NCI-H774 (cell line): ENCODE measurements around the gene CSPG4.
A peak's percentile ranks its signal among the peaks of the same experiment; 100 is the strongest.
"Not testable (repeated sequence)": the region's sequence is repeated elsewhere in the genome, so short reads cannot be mapped to it uniquely, and the experiment has no call there.

Source experiments
- DNase-seq: peaks from one replicate; lab custom pipeline; 2025; lab: John Stamatoyannopoulos, UW

The CSPG4 gene

DNA sequence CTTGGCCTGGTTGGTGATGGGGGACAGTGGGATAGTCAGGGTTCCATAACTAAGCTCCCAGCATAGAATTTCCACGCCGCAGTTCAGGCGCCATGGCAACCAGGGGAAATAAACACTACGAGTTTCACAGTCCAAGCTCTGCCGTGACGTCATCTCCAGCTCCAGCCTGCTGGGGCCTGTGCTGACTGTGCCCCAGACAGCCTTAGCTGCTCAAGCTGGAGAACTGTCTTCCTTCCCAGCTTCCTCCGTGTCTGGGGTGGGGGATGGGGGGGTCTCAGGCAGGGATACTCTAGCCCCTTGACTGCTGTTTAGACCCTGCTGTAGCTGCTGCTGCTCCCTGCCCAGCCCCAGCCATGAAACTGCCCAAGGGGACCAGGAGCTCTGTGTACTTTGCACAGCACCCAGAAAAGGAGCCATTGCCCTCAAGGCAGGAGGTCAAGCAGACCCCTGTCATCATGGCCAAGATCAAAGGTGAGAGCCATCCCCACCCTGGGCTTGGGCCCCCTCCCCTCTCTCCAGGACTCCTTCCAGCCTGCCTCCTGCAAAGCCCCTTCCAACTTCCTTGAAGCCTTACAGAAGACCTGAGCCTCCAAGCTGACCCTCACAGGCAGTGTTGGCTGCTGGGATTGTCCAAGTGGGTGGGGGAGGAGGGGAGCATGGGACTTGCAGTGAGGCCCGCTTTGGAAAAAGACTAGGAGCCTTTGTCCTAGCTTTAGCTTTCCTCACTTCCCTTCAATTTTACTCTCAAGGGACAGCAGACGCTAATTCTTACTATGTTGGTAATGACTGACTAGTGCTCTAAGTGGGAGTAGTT is 11.4 kb upstream of the CSPG4 start:
- DNase-seq, result peak; percentile 58

DNA sequence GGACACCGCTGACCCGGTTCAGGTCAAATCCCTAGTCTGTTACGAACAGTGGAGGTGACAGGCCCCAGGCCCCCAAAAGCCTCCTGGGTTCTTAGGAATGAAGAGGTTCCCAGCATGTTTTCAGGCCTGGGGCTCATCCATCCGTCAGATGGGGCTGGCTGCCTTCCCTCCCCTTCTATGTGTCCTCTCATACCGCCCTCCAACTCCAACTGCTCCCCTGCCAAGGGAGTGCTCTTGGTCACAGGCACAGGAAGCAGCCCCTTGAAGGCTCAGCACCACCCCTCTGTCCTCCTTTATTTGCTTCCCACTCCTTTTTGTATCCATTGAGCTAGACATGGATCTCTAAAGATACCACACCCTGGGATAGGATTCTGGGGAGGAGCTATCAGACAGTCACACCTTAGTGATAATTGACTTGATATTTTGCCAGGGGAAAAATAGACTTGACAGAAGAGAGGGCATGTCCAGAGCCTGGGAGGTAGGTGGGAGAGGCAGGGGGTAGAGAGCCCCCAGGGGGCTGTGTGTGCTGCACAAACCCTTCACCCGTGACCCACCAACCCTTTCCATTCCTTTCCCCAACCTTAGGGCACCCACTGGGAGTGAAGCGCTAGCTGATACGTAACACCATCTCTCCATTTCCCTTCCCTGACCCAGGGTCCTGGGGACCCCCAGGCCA is 10.7 kb upstream of the CSPG4 start:
- no peak for DNase-seq

DNA sequence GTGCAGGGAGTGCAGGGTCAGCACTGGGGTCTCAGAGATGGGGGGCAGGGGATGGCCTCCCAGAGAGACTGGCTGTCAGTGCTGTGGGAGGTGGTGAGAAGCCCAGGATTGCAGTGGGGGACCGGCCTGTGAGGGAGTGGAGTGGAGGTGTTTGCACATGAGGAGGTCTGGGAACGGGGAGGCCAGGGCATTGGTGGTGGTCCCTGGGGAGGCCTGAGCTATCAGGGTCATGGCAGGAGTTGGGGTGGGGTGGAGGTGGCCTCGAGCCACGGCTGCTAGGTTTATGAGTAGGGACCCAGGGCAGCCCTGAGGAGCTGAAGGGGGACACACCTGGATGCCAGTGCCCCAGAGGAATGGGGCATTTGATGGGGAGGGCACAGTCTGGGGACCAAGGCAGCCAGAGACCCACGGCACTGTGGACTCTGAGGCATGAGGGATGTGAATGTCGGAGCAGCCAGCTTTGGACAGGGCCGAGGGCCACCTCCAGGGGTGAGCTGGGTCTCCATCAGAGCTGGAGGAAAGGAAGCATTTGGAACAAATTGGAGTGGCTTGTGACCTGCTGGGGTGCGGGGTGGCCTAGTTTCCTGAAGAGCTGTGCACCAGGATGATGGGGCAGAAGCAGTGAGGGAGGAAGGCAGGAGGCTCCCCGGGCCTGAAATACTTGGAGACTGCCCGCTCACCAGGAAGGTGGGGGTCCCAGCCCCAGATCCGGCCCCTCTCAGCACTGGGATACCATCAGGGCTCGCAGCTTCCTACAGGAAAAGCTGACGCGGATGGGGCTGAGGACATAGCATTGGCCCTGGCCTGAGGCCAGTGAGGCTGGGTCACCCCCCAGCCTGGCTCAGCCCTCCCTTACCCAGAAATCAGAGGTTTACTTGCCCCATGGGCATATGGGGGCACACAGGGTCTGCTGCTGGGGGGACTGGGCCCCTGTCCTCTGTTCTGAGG is 9.5 kb upstream of the CSPG4 start:
- no peak for DNase-seq

DNA sequence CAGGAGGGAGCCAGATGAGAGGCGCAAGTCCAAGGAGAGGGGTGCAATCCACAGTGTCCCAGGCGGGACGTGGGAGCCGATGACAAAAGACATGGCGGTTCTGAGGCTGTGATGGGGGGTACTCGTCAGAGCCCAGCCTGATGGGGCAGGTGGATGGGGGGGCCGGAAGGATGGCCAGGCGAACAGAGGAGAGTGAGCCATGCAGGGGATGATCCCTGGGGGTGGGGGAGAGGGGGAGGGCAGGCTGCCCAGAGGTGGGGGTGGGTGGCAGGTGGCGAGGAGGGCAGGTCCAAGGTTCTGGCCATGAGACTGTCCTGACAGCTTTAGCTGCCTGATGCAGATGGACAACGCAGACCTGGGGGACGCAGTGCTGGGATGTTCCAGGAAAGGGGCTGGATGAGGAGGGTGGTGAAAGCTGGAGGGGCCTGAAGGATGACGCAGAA is 8.9 kb upstream of the CSPG4 start:
- DNase-seq, result no peak

DNA sequence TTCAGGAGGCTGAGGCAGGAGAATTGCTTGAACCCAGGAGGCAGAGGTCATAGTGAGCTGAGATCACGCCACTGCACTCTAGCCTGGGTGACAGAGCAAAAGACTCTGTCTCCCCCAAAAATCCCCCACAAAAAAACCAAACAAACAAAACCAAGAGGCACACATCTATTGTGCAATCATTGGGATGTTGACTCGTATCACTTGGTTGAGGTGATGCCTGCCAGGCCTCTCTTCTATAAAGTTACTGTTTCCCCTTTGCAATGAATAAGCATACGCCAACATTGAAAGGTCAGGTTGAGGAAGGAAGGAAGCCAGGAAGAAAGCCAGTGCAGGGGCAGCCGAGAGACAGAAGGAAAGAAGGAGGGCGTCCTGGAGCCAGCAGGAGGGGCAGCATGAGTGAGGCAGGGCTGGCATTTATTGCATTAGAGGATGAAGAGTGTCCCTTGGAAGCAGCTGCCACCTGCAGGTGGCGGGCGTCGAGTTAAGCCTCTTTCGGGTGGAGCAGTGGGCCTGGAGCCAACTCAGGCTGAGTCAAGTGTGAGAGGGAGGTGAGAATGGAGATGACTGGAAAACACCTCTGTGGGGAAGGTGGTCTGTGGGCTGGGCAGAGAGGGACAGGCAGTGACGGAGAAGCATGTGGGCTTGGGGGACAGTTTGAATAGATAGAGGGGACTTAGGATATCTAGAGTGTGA is 8.3 kb upstream of the CSPG4 start:
- DNase-seq, result peak; percentile 68

DNA sequence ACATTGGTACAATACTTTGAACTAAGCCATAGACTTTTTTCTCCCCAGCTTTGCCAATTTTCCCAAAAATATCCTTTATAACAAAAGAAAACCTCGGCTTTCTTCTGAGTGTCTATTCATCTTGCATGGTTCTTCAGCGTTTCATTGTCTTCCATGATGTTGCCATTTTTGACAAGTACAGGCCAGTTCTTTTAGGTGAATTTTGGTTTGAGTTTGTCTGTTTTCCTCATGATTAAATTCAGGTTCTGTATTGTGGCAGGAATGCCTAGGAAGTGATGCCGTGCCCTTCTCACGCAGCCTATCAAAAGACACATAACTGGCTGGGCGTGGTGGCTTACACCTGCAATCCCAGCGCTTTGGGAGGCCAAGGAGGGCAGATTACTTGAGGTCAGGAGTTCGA is 7.6 kb upstream of the CSPG4 start:
- no peak for DNase-seq

DNA sequence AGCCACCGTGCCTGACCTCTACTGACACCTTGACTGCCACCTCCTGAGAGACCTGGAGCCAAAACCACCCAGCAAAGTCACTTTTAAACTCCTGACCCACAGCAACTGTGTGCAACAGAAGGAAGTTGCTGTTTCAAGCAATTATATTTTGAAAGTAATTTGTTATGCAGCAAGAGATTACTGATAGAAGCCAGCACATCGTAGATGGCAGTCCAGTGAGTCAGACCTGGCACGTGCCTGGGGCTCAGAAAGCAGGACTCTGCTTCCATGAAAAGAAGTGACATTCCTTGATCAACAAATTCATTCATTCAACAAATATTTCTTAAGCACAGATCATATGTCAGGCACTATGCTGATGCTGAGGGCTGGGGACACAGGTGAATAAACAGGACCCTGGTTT is 5.7 kb upstream of the CSPG4 start:
- DNase-seq, result no peak

DNA sequence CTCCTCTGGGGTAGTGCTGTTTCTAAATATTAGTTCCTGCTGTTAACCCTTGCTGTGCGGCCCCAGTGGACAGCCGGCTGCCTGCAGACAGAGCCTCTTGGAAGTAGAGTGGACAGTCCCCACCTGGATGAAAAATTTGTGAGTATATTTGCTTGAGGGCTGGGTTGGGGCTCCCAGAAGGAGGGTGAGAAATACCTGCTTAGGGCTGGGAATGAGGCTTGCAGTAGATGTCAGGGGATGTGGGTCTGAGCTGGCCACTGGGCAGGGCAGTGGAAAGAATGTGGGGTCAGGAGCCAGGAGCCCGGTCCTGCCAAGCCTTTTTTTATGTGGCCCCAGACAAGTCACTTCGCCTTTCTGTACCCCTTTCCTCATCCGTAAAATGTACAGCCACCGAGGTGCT is 4.4 kb upstream of the CSPG4 start:
- not testable (repeated sequence) for DNase-seq

DNA sequence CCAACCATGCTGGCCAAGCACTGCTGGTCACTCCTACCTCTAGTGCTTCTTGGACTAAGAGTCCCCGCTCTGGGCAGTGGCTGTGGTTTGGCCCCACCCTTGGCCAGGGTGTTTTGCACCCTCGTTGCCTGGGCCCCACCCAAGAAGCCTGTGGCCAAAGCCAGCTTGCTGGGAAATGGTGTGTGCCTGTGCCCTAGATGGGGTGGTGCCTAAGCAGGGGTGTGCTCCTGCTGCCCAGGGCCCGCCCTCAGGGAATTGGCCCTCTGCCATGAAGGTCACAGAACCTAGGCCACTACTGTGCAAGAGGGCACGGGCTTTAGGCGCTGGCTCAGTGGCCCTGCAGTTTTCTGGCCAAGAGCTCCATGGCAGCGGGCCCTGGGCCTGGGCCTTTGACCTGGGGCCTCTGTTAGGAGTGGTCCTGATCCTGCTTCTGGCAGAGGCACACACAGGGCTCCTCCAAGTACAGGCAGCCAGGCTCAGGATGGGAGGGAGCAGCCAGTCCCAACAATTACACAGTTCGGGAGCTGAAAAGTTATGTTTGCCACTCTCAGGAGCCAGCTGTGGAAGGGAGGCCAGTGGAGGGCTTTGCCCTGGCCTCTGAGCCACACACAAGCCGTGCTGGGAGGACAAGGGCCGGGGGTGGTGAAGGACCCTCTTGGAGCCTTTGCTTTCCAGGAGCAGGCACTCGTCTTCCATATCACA is 3.8 kb upstream of the CSPG4 start:
- DNase-seq, result not testable (repeated sequence)

DNA sequence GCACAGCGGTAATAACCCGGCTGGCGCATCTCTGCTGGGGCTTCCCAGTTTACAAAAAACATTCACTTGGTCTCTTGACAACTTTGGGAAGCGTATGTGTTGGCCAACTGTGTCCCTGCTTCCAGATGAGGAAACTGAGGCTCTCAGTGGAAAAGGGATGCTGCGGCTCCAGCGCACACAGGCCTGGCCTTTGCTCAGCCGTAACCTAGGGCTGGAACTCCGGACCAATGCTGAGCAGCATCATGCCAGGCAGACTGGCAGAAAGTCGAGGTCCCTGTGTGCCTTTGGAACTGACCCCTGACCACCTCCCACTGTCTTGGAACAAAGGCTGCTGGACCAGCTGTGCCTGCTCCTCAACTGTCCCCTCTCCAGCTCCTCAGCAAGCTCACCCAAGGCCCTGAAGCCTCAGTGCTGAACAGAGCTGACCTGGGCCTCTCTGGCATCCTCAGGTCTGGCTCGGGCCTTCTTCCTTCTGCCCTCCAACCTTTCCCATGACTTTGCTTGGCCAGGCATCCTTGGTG is 2.7 kb upstream of the CSPG4 start:
- not testable (repeated sequence) for DNase-seq

DNA sequence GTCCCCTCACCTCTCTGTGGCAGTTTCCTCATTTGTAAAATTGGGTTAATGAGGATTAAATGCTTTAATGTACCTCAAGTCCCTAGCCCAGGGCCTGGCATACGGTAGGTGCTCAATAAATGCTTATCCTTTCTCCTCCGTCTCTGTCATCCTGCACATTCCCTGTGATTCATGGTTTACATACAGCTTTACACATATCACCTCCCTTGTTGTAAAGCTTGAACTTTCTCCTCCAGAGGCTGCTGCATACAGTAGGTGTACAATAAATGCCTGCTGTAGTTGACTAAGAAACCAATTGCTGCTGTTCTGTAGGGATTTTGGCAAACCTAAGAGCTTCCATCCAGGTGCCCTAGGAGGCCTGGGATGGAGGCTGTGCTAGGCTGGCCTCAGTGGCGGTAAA is 1.5 kb upstream of the CSPG4 start:
- DNase-seq, result no peak

DNA sequence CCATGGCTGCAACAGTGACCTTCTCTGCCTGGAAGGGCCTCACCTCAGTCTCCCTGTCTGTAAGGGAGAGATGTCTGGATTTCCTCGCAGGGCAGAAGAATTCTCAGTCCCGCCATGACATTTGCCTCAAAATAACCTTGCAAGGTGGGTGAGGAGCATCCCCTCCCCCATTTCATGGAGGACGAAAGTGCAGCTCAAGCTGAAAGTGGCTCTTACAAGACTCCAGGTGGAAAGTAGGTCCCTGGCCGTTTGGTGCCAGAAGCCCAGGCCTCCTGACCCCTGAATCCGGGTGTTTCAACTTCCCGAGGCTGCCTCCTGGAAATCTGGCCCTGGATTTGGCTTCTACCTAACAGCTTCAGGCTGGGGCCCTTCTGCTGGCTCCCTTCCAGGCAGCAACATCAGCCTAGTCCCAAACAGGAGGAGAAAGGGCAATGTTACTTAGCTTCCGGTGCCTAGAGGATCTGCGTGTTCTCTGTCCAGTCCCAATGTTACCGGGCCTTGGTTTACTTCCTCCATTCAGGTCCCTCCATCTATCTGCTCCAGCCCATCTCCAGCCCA is 769 bp upstream of the CSPG4 start:
- DNase-seq, result no peak

DNA sequence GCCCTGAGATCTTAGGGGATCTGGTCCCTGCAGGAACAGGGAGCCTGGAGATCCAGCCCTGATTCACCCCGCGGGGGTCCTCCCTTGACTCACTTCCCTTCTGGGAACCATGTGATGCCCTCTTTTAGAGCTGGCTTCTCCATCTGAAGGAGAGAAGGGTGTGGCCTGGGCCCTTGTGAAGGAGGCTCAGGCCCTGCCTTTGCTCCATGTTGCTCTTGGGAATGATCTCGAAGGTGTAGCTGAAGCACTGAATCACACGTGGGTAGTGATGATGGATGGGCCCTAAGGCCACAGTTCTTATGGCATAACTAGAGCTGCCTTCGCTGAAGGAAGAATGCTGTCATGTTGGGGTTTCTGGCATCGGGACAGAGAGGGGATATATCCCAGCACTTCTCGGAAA is 1.2 kb downstream of the CSPG4 start:
- not testable (repeated sequence) for DNase-seq

DNA sequence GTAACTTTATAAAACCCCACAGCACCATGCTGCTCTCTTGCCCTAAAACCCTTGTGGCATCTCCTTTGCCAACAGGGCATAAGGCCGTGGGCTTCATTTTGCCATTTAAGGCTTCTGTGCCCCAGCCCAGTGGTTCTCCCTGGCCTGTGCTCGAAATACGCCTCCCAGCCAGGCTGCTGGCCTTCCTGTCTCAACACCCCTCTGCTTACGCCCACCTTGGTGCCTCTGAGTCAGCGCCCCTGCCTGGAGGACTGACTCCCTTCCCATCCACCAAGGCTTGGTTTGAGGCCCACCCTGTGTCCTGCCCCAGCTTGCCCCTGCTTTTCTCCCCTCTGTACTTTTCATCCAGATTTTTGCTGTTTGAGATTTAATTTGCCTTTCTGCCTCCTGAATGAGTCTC is 1.8 kb downstream of the CSPG4 start:
- DNase-seq, result not testable (repeated sequence)

DNA sequence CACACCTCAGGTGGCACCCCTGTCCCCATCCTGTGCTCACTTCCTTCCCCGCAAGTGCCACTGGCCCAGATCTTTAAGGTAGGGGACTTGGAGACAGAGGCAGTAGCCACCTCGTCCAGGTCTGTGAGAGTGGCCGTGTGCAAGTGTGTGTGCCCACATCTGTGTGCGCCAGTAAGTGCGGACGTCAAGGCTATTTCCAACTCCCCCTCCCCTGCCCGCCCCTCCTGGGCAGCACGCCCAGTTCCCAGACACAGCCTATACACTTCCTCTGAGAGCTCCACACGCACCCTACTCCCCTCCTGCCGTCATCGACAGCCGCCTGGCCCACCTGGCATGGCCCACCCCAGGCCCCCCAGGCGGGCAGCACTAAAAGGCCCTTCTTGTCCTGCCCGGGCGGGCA is 3.2 kb downstream of the CSPG4 start:
- not testable (repeated sequence) for DNase-seq

DNA sequence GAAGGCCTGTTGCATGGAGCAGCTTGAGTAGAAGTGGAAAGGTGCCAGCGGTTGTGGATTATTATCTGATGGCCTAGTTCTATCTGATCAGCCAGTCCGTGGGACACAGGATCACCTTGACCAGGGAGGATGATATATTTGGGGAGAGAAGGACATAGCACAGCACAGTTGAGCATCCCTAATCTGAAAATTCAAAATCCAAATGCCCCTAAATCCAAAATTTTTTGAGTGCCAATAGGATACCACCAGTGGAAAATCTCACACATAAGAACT is 6.0 kb downstream of the CSPG4 start:
- DNase-seq, result no peak

DNA sequence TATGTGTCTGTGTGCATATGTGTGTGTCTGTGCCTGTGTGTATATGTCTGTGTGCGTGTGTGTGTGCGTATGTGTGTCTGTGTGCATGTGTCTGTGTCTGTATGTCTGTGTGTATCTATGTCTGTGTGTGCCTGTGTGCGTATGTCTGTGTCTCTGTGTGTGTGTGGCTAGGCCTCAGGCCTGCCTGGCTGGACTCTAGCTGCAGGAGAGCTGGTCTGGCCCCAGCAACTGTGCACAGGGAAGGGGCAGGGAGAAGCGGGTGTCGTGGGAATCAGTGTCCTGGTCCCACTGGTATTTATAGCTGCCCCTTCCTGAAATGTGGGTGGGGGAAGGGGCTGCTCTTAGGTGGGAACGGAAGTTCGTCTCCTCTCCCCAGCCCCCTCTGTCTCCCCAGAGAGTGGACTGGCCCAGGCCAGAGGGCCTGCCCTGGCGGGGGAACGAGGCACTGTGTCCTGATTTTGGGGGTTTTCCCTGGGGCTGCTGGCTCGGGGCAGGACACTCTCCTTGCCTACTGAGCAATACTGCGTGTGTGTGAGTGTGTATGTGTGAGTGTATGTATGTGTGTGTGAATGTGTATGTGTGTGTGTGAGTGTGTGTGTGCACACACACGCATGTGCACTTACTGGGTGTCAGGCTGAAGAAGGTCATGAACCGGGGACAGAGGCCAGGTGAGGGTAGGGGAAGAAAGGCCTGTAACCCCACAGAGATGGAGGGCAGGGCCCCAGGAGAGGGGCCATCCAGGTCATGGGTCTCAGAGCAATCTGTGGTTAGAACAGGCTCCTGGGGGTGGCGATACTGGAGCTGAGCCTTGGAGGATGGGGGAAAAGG is 6.6 kb downstream of the CSPG4 start:
- DNase-seq, result no peak

DNA sequence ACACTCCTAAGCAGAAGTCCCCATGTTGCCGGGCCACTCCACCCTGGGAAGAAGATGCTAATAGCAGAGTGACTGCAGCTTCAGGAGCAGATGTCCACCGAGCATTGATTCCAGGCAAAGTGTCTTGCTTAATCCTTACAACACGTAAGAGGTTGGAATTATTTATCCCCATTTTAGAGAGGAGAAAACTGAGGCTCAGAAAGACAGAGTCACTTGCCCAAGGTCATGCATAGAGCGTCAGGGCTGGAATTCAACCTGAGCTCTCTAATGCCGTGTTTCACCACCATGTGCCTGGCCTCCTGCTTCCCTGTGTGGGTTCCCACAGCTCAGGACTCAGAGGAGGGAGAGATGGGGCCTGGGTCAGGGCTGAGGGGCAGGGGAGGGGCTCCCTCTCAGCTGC is 7.3 kb downstream of the CSPG4 start:
- not testable (repeated sequence) for DNase-seq

DNA sequence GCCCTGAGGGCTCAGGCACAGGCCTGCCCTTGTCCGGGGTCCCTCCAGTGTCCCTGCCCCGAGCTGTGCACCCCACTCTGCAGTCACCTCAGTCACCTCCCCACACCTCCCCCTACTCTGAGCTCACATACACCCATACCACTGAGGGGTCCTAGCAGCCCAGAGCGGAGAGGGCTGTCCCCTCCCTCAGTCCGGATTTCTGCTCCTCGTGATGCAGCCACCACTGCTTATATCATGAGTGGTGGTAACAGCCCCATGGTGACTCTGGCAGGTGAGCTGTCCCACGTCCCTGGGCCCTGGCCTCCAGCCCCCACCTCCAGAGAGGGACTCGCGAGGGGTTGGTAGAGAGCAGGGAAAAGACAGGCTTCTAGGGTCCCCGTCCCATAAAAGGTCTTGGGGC is 8.0 kb downstream of the CSPG4 start:
- no peak for DNase-seq

DNA sequence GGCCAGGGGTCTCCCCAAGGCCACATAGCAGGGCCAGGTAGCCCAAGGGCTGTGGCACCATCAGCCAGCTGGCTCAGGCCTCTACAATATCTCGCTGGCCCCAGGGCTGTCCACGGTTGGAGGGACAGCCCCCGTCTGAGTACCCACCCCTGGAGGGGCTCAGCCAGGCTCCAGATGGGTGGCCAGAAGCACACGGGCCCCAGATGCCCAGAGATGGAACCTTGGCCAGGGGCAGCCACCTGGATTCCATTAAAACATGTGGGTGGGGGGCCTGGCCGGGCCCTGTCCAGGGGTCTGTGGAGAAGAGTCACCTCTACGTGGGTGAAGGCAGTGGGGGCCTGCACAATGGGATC is 8.4 kb downstream of the CSPG4 start:
- no peak for DNase-seq
